HFFc6 (cell line): ENCODE measurements around the gene C6orf58. TPM values are rescaled to one million over a fixed set of nuclear protein-coding genes. Genes with fewer than 3 reads are reported as not detected.

ENCODE experiments used
- DNase-seq: peaks from one replicate; pipeline ENCODE4 v3.0.0-alpha.2; 2018
- H3K27ac Mint-ChIP-seq: 2 replicates; pipeline ENCODE4 v1.8.0; 2020; ENCODE audit warnings: mild to moderate bottlenecking, mixed read lengths
- H3K27me3 Mint-ChIP-seq: 2 replicates; pipeline ENCODE4 v1.8.0; 2021; ENCODE audit warnings: mild to moderate bottlenecking, moderate library complexity, mixed read lengths; ENCODE audit not compliant: insufficient read depth
- H3K36me3 Mint-ChIP-seq: 2 replicates; pipeline ENCODE4 v1.8.0; 2021; ENCODE audit warnings: low read depth, mixed read lengths
- H3K4me1 Mint-ChIP-seq: 2 replicates; pipeline ENCODE4 v1.8.0; 2020; ENCODE audit warnings: low read depth, mixed read lengths
- H3K4me3 Mint-ChIP-seq: 2 replicates; pipeline ENCODE4 v1.8.0; 2020; ENCODE audit warnings: mild to moderate bottlenecking, moderate library complexity, mixed read lengths
- H3K9me3 Mint-ChIP-seq: 2 replicates; pipeline ENCODE4 v1.8.0; 2020; ENCODE audit warnings: mild to moderate bottlenecking, mixed read lengths
- CTCF ChIP-seq: fragments of 200-600 bp; sonication (generic); IDR thresholded peaks from 2 replicates; pipeline ENCODE4 v1.5.0; 2021; ENCODE audit warnings: antibody characterized with exemption, mild to moderate bottlenecking
- total RNA-seq, 6 experiments: library from RNA; stranded (reverse); fragmentation: NEBNext Ultra II Directional; extraction: Animal tissue kit (Norgen Biotek cat#: 25700); gene quantifications; 2 replicates in 1 of 6; 3 replicates in 5 of 6; pipeline ENCODE4 v1.2.3, GENCODE V29; 2021

C6orf58 gene
- total RNA-seq, 6 experiments from 2014 or later = 0.27 TPM; not detected in 5

DNA sequence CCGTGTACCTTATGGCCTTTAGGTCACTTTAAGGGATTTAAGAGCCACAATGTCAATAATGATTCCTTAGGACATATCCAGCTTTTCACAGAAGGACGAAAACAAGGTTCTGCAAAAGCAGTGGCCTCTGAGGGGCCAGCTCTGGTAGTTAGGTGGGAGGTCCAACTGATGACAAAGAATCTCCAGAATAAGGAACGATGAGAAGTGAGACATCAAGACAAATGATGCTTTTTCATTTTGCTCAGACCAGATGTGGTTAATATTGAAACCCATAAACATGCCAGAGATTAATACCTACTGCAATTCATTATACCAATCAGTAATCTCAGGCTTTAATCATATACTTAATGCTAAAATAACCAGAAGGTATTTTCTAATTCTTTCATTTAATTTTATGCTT, 1.9 kb downstream of the C6orf58 start:
- Mint-ChIP-seq H3K27me3 (peaks cover 4% of the 10 kb centered on the region), H3K4me1 (peaks cover 16% of the 10 kb centered on the region), H3K9me3 (no peaks in the 10 kb centered on the region), H3K27ac (no peak overlapping the region), H3K36me3 (no peaks in the 10 kb centered on the region), H3K4me3 (no peak overlapping the region)
- TF ChIP-seq CTCF = no peak
- no peak for DNase-seq

DNA sequence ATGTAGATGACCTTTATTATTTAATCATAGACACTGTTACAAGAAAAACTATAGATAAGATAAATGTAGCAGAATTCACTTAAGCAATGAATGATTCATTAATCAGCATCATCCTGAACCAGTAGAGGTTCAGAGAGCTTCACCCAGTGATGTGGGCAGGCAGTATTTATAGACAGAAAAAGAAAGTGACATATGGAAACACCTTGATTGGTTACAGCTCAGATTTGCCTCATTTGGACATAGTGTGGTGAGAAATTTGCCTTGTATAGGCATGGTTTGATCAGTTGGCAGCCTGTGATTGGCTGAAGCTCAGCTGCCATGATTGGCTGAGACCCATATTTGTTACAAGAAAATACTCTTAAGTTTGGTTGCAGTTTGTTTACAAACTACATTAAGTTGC, 4.6 kb downstream of the C6orf58 start:
- no peak overlapping the region for H3K4me3 Mint-ChIP-seq
- H3K27me3 Mint-ChIP-seq = peaks cover 4% of the 10 kb centered on the region
- H3K27ac Mint-ChIP-seq = no peak overlapping the region
- H3K9me3 Mint-ChIP-seq = no peaks in the 10 kb centered on the region
- no peak for TF ChIP-seq CTCF
- H3K36me3 Mint-ChIP-seq = no peaks in the 10 kb centered on the region
- H3K4me1 Mint-ChIP-seq = peaks cover 16% of the 10 kb centered on the region
- no peak for DNase-seq

GRCh38 chr6:127582777-127583462, 5.9 kb downstream of the C6orf58 start:
- Mint-ChIP-seq H3K4me1 (peaks cover 16% of the 10 kb centered on the region), H3K36me3 (no peaks in the 10 kb centered on the region), H3K9me3 (no peaks in the 10 kb centered on the region), H3K27me3 (no peaks in the 10 kb centered on the region), H3K4me3 (no peak overlapping the region), H3K27ac (no peak overlapping the region)
- DNase-seq = peak; percentile 78
- TF ChIP-seq CTCF = no peak

GRCh38 chr6:127585123-127585522, 8.1 kb downstream of the C6orf58 start:
- no peak overlapping the region for H3K27ac Mint-ChIP-seq
- no peak overlapping the region for H3K4me3 Mint-ChIP-seq
- H3K4me1 Mint-ChIP-seq = peaks cover 16% of the 10 kb centered on the region
- no peaks in the 10 kb centered on the region for H3K36me3 Mint-ChIP-seq
- peaks cover 7% of the 10 kb centered on the region; the same call in 1 of the 2 replicates for H3K27me3 Mint-ChIP-seq
- no peaks in the 10 kb centered on the region for H3K9me3 Mint-ChIP-seq
- DNase-seq = no peak
- TF ChIP-seq CTCF = no peak

GRCh38 chr6:127586372-127586771, 9.4 kb downstream of the C6orf58 start:
- Mint-ChIP-seq H3K4me1 (peaks cover 16% of the 10 kb centered on the region), H3K27me3 (peaks cover 11% of the 10 kb centered on the region; the same call in 1 of the 2 replicates), H3K36me3 (no peaks in the 10 kb centered on the region), H3K9me3 (no peaks in the 10 kb centered on the region), H3K27ac (no peak overlapping the region), H3K4me3 (no peak overlapping the region)
- no peak for DNase-seq
- TF ChIP-seq CTCF = no peak
